T-helper 2 cell treated with Interferon-gamma antibody and Interleukin-4, amounts not matched to agents 5 μg/mL and 100 μg/mL, for 36 hours (primary cell): ENCODE measurements around the gene CBFA2T3.
"Not testable (repeated sequence)": the region's sequence is repeated elsewhere in the genome, so short reads cannot be mapped to it uniquely, and the experiment has no call there.

Experiments used
- DNase-seq: peaks from one replicate; pipeline ENCODE4 v3.0.0; 2021; ENCODE audit warnings: low spot score
- H3K27ac Mint-ChIP-seq: one replicate; pipeline ENCODE4 v1.8.0; 2021; ENCODE audit warnings: mild to moderate bottlenecking, mixed read lengths
- H3K27me3 Mint-ChIP-seq: one replicate; pipeline ENCODE4 v1.8.0; 2021; ENCODE audit warnings: low read depth, mixed read lengths
- H3K36me3 Mint-ChIP-seq: one replicate; pipeline ENCODE4 v1.8.0; 2021; ENCODE audit warnings: low read depth, mixed read lengths
- H3K4me1 Mint-ChIP-seq: one replicate; pipeline ENCODE4 v1.8.0; 2021; ENCODE audit warnings: low read depth, mixed read lengths
- H3K4me3 Mint-ChIP-seq: one replicate; pipeline ENCODE4 v1.8.0; 2022; ENCODE audit warnings: mild to moderate bottlenecking, moderate library complexity, mixed read lengths
- H3K9me3 Mint-ChIP-seq: one replicate; pipeline ENCODE4 v1.8.0; 2021; ENCODE audit warnings: mixed read lengths

CBFA2T3 gene

GRCh38 chr16:88920618-88921590 lies 56.1 kb downstream of the CBFA2T3 start:
- Mint-ChIP-seq H3K27ac (no peak overlapping the region), H3K27me3 (no peaks in the 10 kb centered on the region), H3K4me1 (peaks cover 2% of the 10 kb centered on the region), H3K4me3 (no peak overlapping the region), H3K36me3 (no peaks in the 10 kb centered on the region), H3K9me3 (peaks cover 4% of the 10 kb centered on the region)
- DNase-seq, result no peak

- Mint-ChIP-seq H3K4me1 (peaks cover 2% of the 10 kb centered on the region), H3K27me3 (no peaks in the 10 kb centered on the region), H3K27ac (no peak overlapping the region), H3K36me3 (no peaks in the 10 kb centered on the region), H3K9me3 (peaks cover 5% of the 10 kb centered on the region), H3K4me3 (no peak overlapping the region)
- DNase-seq, result no peak
Observed at GRCh38 chr16:88919936-88920335, 57.1 kb downstream of the CBFA2T3 start.

- not testable (repeated sequence) for H3K27me3 Mint-ChIP-seq, H3K9me3 Mint-ChIP-seq, H3K4me1 Mint-ChIP-seq, H3K36me3 Mint-ChIP-seq, H3K4me3 Mint-ChIP-seq, DNase-seq, H3K27ac Mint-ChIP-seq
Observed at GRCh38 chr16:88918896-88919295, 58.1 kb downstream of the CBFA2T3 start.

GRCh38 chr16:88917915-88918627 lies 58.9 kb downstream of the CBFA2T3 start:
- Mint-ChIP-seq H3K4me3 (no peak overlapping the region), H3K27me3 (no peaks in the 10 kb centered on the region), H3K9me3 (peaks cover 5% of the 10 kb centered on the region), H3K4me1 (peaks cover 2% of the 10 kb centered on the region), H3K36me3 (no peaks in the 10 kb centered on the region), H3K27ac (no peak overlapping the region)
- DNase-seq, result no peak

- DNase-seq, result no peak
- Mint-ChIP-seq H3K27me3 (no peaks in the 10 kb centered on the region), H3K4me3 (no peak overlapping the region), H3K36me3 (no peaks in the 10 kb centered on the region), H3K27ac (no peak overlapping the region), H3K9me3 (peaks cover 5% of the 10 kb centered on the region), H3K4me1 (peaks cover 2% of the 10 kb centered on the region)
Observed at GRCh38 chr16:88917146-88917914, 59.7 kb downstream of the CBFA2T3 start.

GRCh38 chr16:88915639-88916327 lies 61.2 kb downstream of the CBFA2T3 start:
- Mint-ChIP-seq H3K4me1 (no peaks in the 10 kb centered on the region), H3K36me3 (no peaks in the 10 kb centered on the region), H3K4me3 (no peak overlapping the region), H3K27ac (no peak overlapping the region), H3K27me3 (no peaks in the 10 kb centered on the region), H3K9me3 (peaks cover 5% of the 10 kb centered on the region)
- DNase-seq, result no peak

GRCh38 chr16:88914750-88915368 lies 62.1 kb downstream of the CBFA2T3 start:
- H3K36me3 Mint-ChIP-seq, result no peaks in the 10 kb centered on the region
- H3K4me1 Mint-ChIP-seq, result no peaks in the 10 kb centered on the region
- peaks cover 5% of the 10 kb centered on the region for H3K9me3 Mint-ChIP-seq
- H3K4me3 Mint-ChIP-seq, result no peak overlapping the region
- H3K27ac Mint-ChIP-seq, result no peak overlapping the region
- no peak for DNase-seq
- no peaks in the 10 kb centered on the region for H3K27me3 Mint-ChIP-seq

- Mint-ChIP-seq H3K4me3 (no peak overlapping the region), H3K27me3 (no peaks in the 10 kb centered on the region), H3K9me3 (peaks cover 5% of the 10 kb centered on the region), H3K36me3 (no peaks in the 10 kb centered on the region), H3K27ac (no peak overlapping the region), H3K4me1 (no peaks in the 10 kb centered on the region)
- no peak for DNase-seq
Observed at GRCh38 chr16:88913870-88914269, 63.1 kb downstream of the CBFA2T3 start.

GRCh38 chr16:88913001-88913612 lies 63.9 kb downstream of the CBFA2T3 start:
- no peak overlapping the region for H3K4me3 Mint-ChIP-seq
- no peak for DNase-seq
- no peaks in the 10 kb centered on the region for H3K36me3 Mint-ChIP-seq
- no peak overlapping the region for H3K27ac Mint-ChIP-seq
- peaks cover 5% of the 10 kb centered on the region for H3K9me3 Mint-ChIP-seq
- no peaks in the 10 kb centered on the region for H3K27me3 Mint-ChIP-seq
- H3K4me1 Mint-ChIP-seq, result no peaks in the 10 kb centered on the region

- DNase-seq, result no peak
- Mint-ChIP-seq H3K36me3 (no peaks in the 10 kb centered on the region), H3K4me1 (no peaks in the 10 kb centered on the region), H3K9me3 (peaks cover 5% of the 10 kb centered on the region), H3K27ac (no peak overlapping the region), H3K4me3 (no peak overlapping the region), H3K27me3 (no peaks in the 10 kb centered on the region)
Observed at GRCh38 chr16:88912556-88912955, 64.5 kb downstream of the CBFA2T3 start.

- no peak overlapping the region for H3K4me3 Mint-ChIP-seq
- H3K27ac Mint-ChIP-seq, result no peak overlapping the region
- no peaks in the 10 kb centered on the region for H3K4me1 Mint-ChIP-seq
- H3K36me3 Mint-ChIP-seq, result no peaks in the 10 kb centered on the region
- peaks cover 5% of the 10 kb centered on the region for H3K9me3 Mint-ChIP-seq
- no peak for DNase-seq
- no peaks in the 10 kb centered on the region for H3K27me3 Mint-ChIP-seq
Observed at GRCh38 chr16:88911946-88912310, 65.1 kb downstream of the CBFA2T3 start.

- Mint-ChIP-seq H3K36me3 (no peaks in the 10 kb centered on the region), H3K27ac (no peak overlapping the region), H3K4me3 (no peak overlapping the region), H3K27me3 (no peaks in the 10 kb centered on the region), H3K4me1 (no peaks in the 10 kb centered on the region), H3K9me3 (peaks cover 5% of the 10 kb centered on the region)
- no peak for DNase-seq
Observed at GRCh38 chr16:88911136-88911945, 65.7 kb downstream of the CBFA2T3 start.
